H1 (cell line): Measurements from ENCODE around the gene FARS2. TPM values are rescaled to one million over a fixed set of nuclear protein-coding genes. Genes with fewer than 3 reads are reported as not detected.
A peak's percentile ranks its signal among the peaks of the same experiment; 100 is the strongest.

Source experiments
- CTCF ChIA-PET: fragments of 300-600 bp; sonication (Branson Sonifier 250); formaldehyde crosslinking; loops from one replicate; lab custom pipeline; 2021; ENCODE audit not compliant: partially characterized antibody; lab: Charles Lee
- POLR2A ChIA-PET: fragments of 300-600 bp; sonication (Branson Sonifier 250); formaldehyde crosslinking; loops from one replicate; lab custom pipeline; 2021; ENCODE audit warnings: inconsistent platforms; ENCODE audit not compliant: partially characterized antibody; lab: Charles Lee
- DNase-seq, 2 experiments: peaks; one replicate each; pipeline versions ENCODE4 v3.0.0 to v3.0.0-alpha.2; 2010 to 2022; ENCODE audit warnings: low spot score in 2 of 2, low read depth in 1 of 2, mixed read lengths in 1 of 2
- FAIRE-seq: peaks from 2 replicates; lab custom pipeline; 2011; peaks lifted over from hg19 to GRCh38; lab: Jason Lieb, UNC
- H2AFZ ChIP-seq: 2 replicates; pipeline ENCODE4 v1.8.1; 2012; ENCODE audit warnings: low read length, inconsistent platforms
- H2AK5ac ChIP-seq: 2 replicates; pipeline ENCODE4 v1.6.1; 2013; ENCODE audit warnings: low read depth, low read length
- H2BK120ac ChIP-seq: replicated peaks from 2 replicates; pipeline ENCODE3; 2013; ENCODE audit warnings: low read depth, low read length, inconsistent platforms
- H2BK12ac ChIP-seq: 2 replicates; pipeline ENCODE4 v1.6.1; 2013; ENCODE audit warnings: low read depth, low read length
- H2BK15ac ChIP-seq: 2 replicates; pipeline ENCODE4 v1.6.1; 2013; ENCODE audit warnings: low read length
- H2BK20ac ChIP-seq: 2 replicates; pipeline ENCODE4 v1.6.1; 2013; ENCODE audit warnings: low read length
- H2BK5ac ChIP-seq: 2 replicates; pipeline ENCODE4 v1.6.1; 2013; ENCODE audit warnings: low read depth, low read length
- H3K14ac ChIP-seq: 2 replicates; pipeline ENCODE4 v1.6.1; 2013; ENCODE audit warnings: inconsistent platforms; ENCODE audit not compliant: insufficient read length
- H3K18ac ChIP-seq: 2 replicates; pipeline ENCODE4 v1.6.1; 2013; ENCODE audit warnings: low read length; ENCODE audit errors: extremely low read depth
- H3K23ac ChIP-seq: 2 replicates; pipeline ENCODE4 v1.6.1; 2013; ENCODE audit warnings: inconsistent platforms; ENCODE audit not compliant: insufficient read length
- H3K23me2 ChIP-seq: 2 replicates; pipeline ENCODE4 v1.6.1; 2013; ENCODE audit warnings: low read depth, low read length
- H3K27ac ChIP-seq: 2 replicates; pipeline ENCODE4 v1.6.1; 2011; ENCODE audit warnings: low read depth, low read length, inconsistent platforms
- H3K27me3 ChIP-seq, 4 experiments: replicated peaks in 1 of 4; 1 replicate in 1 of 4; 2 replicates in 3 of 4; pipeline versions ENCODE4 v1.6.1 to v1.8.1; 2011 to 2013; ENCODE audit warnings: low read length in 3 of 4, mild to moderate bottlenecking in 3 of 4, inconsistent platforms in 2 of 4, mixed read lengths in 2 of 4, moderate library complexity in 1 of 4; ENCODE audit not compliant: control insufficient read depth in 3 of 4, insufficient read depth in 3 of 4; ENCODE audit errors: extremely low read depth in 1 of 4
- H3K36me3 ChIP-seq, 4 experiments: 2 replicates each; pipeline versions ENCODE4 v1.6.1 to v1.8.1; 2011 to 2013; ENCODE audit warnings: mild to moderate bottlenecking in 4 of 4, low read length in 3 of 4, moderate library complexity in 2 of 4, control low read depth in 1 of 4, inconsistent platforms in 1 of 4; ENCODE audit not compliant: insufficient read depth in 4 of 4, control insufficient read depth in 2 of 4
- H3K4ac ChIP-seq: replicated peaks from 2 replicates; pipeline ENCODE3; 2013; ENCODE audit warnings: low read length, low read depth, mixed read lengths, inconsistent platforms; ENCODE audit not compliant: insufficient read length
- H3K4me1 ChIP-seq, 4 experiments: replicated peaks in 1 of 4; 1 replicate in 1 of 4; 2 replicates in 3 of 4; pipeline versions ENCODE4 v1.6.1 to v1.8.1; 2011 to 2013; ENCODE audit warnings: low read length in 3 of 4, inconsistent platforms in 2 of 4, mixed read lengths in 1 of 4; ENCODE audit not compliant: insufficient read depth in 4 of 4, control insufficient read depth in 3 of 4
- H3K4me2 ChIP-seq, 2 experiments: 2 replicates each; pipeline versions ENCODE4 v1.6.1 to v1.8.1; 2011 to 2013; ENCODE audit warnings: low read depth in 2 of 2, low read length in 2 of 2, control low read depth in 1 of 2, inconsistent platforms in 1 of 2, mild to moderate bottlenecking in 1 of 2; ENCODE audit not compliant: insufficient read depth in 1 of 2
- H3K4me3 ChIP-seq, 4 experiments: fragments of 200-600, 300-600 bp in 1 of 4; sonication (generic), shearing (Covaris generic), sonication (Bioruptor Twin) in 1 of 4; 2 replicates each; pipeline versions ENCODE4 v1.5.1 to v1.8.1; 2011 to 2016; ENCODE audit warnings: low read length in 4 of 4, low read depth in 3 of 4, control low read depth in 2 of 4, inconsistent platforms in 2 of 4, mild to moderate bottlenecking in 2 of 4, mixed read lengths in 1 of 4, moderate library complexity in 1 of 4; ENCODE audit not compliant: insufficient read depth in 2 of 4; ENCODE audit errors: extremely low read depth in 1 of 4
- H3K56ac ChIP-seq: replicated peaks from 2 replicates; pipeline ENCODE3; 2013; ENCODE audit warnings: low read depth, mild to moderate bottlenecking, mixed read lengths, low read length, inconsistent platforms; ENCODE audit not compliant: insufficient read length
- H3K79me1 ChIP-seq: 2 replicates; pipeline ENCODE4 v1.6.1; 2013; ENCODE audit warnings: low read depth, low read length, control low read depth
- H3K79me2 ChIP-seq, 2 experiments: 2 replicates each; pipeline versions ENCODE4 v1.6.1 to v1.8.1; 2012 to 2013; ENCODE audit warnings: low read length in 2 of 2, mild to moderate bottlenecking in 2 of 2, inconsistent platforms in 1 of 2; ENCODE audit not compliant: insufficient read depth in 2 of 2, control insufficient read depth in 1 of 2
- H3K9ac ChIP-seq, 4 experiments: replicated peaks in 1 of 4; 1 replicate in 1 of 4; 2 replicates in 3 of 4; pipeline versions ENCODE4 v1.6.1 to v1.8.1; 2011 to 2013; ENCODE audit warnings: low read depth in 3 of 4, low read length in 3 of 4, control low read depth in 2 of 4, mild to moderate bottlenecking in 2 of 4, moderate library complexity in 2 of 4, inconsistent platforms in 1 of 4; ENCODE audit errors: extremely low read depth in 1 of 4
- H3K9me3 ChIP-seq, 2 experiments: 2 replicates each; pipeline versions ENCODE4 v1.6.1 to v1.8.1; 2012 to 2013; ENCODE audit warnings: mild to moderate bottlenecking in 2 of 2, moderate library complexity in 2 of 2, control low read depth in 1 of 2, inconsistent platforms in 1 of 2, low read depth in 1 of 2, low read length in 1 of 2, mixed read lengths in 1 of 2; ENCODE audit not compliant: insufficient read depth in 2 of 2
- H4K20me1 ChIP-seq, 2 experiments: replicated peaks in 1 of 2; 2 replicates each; pipeline versions ENCODE3 to v1.8.1; 2011 to 2013; ENCODE audit warnings: inconsistent platforms in 2 of 2, low read length in 2 of 2, mild to moderate bottlenecking in 1 of 2; ENCODE audit not compliant: insufficient read depth in 2 of 2, control insufficient read depth in 1 of 2
- H4K5ac ChIP-seq: 2 replicates; pipeline ENCODE4 v1.6.1; 2013; ENCODE audit warnings: low read length, low read depth, mixed read lengths, inconsistent platforms; ENCODE audit not compliant: insufficient read length
- H4K8ac ChIP-seq: 2 replicates; pipeline ENCODE4 v1.8.0; 2013; ENCODE audit warnings: mild to moderate bottlenecking, moderate library complexity, low read length, inconsistent platforms; ENCODE audit not compliant: insufficient read depth; ENCODE audit errors: extremely low read depth
- H4K91ac ChIP-seq: replicated peaks from 2 replicates; pipeline ENCODE3; 2013; ENCODE audit warnings: low read length, mixed read lengths, inconsistent platforms; ENCODE audit not compliant: insufficient read length
- CHD1 ChIP-seq: IDR thresholded peaks from 2 replicates; pipeline ENCODE4 v1.6.1; 2012; ENCODE audit warnings: low read depth, low read length, improper control_type of control experiment
- RAD21 ChIP-seq, 2 experiments: IDR thresholded peaks in 1 of 2; conservative IDR thresholded peaks in 1 of 2; 2 replicates each; pipeline ENCODE4 v1.6.1; 2011; ENCODE audit warnings: low read depth in 2 of 2, low read length in 2 of 2, improper control_type of control experiment in 1 of 2, inconsistent platforms in 1 of 2, mild to moderate bottlenecking in 1 of 2, moderate library complexity in 1 of 2
- TAF1 ChIP-seq: IDR thresholded peaks from 2 replicates; pipeline ENCODE4 v1.6.1; 2011; ENCODE audit warnings: mild to moderate bottlenecking, low read depth, low read length
- WGBS, 2 experiments: shearing (Covaris generic) in 1 of 2; methylation state at CpG; one replicate each; pipeline versions ENCODE4 v1.1.6 to v1.1.7; 2013 to 2015; ENCODE audit warnings: low lambda C conversion rate in 2 of 2, mixed read lengths in 2 of 2, inconsistent platforms in 1 of 2, low coverage in 1 of 2, missing lambda C conversion rate in 1 of 2; ENCODE audit not compliant: insufficient replicate concordance in 2 of 2, insufficient coverage in 1 of 2, insufficient read length in 1 of 2; ENCODE audit errors: extremely low coverage in 1 of 2, missing lambda C conversion rate in 1 of 2; 5-methylcytosine and 5-hydroxymethylcytosine counted together
- polyA plus RNA-seq, 7 experiments: library from polyadenylated mRNA; depleted of rRNA in 3 of 7; stranded (reverse) in 5 of 7; unstranded in 2 of 7; fragments of >200 nt in 5 of 7; fragments of 200-250 nt in 2 of 7; gene quantifications; 1 replicate in 5 of 7; 2 replicates in 1 of 7; 4 replicates in 1 of 7; pipeline versions ENCODE4 v1.2.1 to v1.2.3, GENCODE V29; 2011 to 2013; ENCODE audit warnings: missing spikeins in 2 of 7, mixed read lengths in 2 of 7
- total RNA-seq: library from RNA; stranded (reverse); fragmentation: NEBNext Ultra II Directional; extraction: Animal tissue kit (Norgen Biotek cat#: 25700); gene quantifications from 2 replicates; pipeline ENCODE4 v1.2.1, GENCODE V29; 2021

The FARS2 gene
- total and polyA plus RNA-seq, 2 of the 8 experiments (the other 6 are each of a cell fraction or from before 2014, with no cell fraction given), result 11.7 to 14.4 TPM

DNA sequence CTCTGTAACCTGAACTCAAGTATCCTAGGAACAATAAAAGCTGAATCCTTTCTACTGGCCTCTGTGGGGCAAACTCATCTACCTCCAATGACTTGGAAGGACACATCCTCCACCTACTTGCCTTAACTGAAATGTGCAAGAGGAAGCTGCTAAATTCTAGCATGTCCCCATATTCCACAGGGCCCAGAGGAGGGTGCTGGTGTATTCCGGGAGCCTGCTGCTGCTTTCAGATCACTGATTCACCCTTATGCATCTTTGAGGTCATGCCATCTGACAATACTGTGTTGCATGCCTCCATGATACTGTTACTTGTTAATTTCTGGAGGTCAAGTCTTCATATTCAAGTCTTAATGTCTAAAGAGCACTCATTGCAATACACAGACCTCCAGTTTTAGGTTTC, 40.9 kb upstream of the FARS2 start:
- Histone ChIP-seq H3K79me1 (peaks cover 2% of the 10 kb centered on the region; the same call in 1 of the 2 replicates), H3K23me2 (no peaks in the 10 kb centered on the region), H4K5ac (no peak overlapping the region), H3K4ac (no peak overlapping the region), H3K9ac (no peak overlapping the region), H4K20me1 (peaks cover 0 to 4% of the 10 kb centered on the region in 2 experiments), H3K9me3 (no peaks in the 10 kb centered on the region), H2BK15ac (no peak overlapping the region), H2BK20ac (no peak overlapping the region), H3K14ac (no peak overlapping the region), H3K18ac (no peak overlapping the region), H2BK5ac (no peak overlapping the region), H3K4me2 (no peak overlapping the region), H3K27me3 (no peaks in the 10 kb centered on the region), H3K23ac (no peak overlapping the region), H3K4me1 (peaks cover 0 to 2% (median 0%) of the 10 kb centered on the region in 4 experiments; a peak in 1 of 7 replicates), H3K79me2 (no peaks in the 10 kb centered on the region), H4K91ac (no peak overlapping the region), H3K4me3 (no peak overlapping the region), H3K27ac (no peak overlapping the region), H2BK12ac (no peak overlapping the region), H2BK120ac (no peak overlapping the region), H2AFZ (no peak overlapping the region), H3K56ac (no peak overlapping the region), H2AK5ac (no peak overlapping the region), H3K36me3 (peaks cover 0 to 4% (median 2%) of the 10 kb centered on the region in 4 experiments; a peak in 2 of 8 replicates), H4K8ac (no peak overlapping the region)
- ChIA-PET POLR2A (interaction anchor here (0.8 kb wide), 1 partner anchor 14 kb away, joined by 3 read pairs; no protein-coding TSS in a partner anchor), CTCF (interaction anchor here (0.6 to 11.9 kb wide), 11 partner anchors 10 to 175 kb away, joined by 3 to 129 read pairs (median 5); no protein-coding TSS in a partner anchor)
- no peak for DNase-seq
- WGBS, 2 experiments, result 88% methylated on average over 1 of the region's 1 CpG; no CpG with 5 or more reads in 1 of the 2 experiments
- no peak for FAIRE-seq
- no peak for TF ChIP-seq CHD1
- TF ChIP-seq RAD21 (IDR thresholded peaks at IDR 0.05 in 1 of 2, conservative IDR thresholded peaks at IDR 0.05 in 1 of 2; ENCODE audit: low read depth in 2 of 2, low read length in 2 of 2), result peak; percentile 30 to 43; a peak in 3 of 4 replicates
- no peak for TF ChIP-seq TAF1
